ENCODE data around the gene DNAJC27.

The DNAJC27 gene

DNA sequence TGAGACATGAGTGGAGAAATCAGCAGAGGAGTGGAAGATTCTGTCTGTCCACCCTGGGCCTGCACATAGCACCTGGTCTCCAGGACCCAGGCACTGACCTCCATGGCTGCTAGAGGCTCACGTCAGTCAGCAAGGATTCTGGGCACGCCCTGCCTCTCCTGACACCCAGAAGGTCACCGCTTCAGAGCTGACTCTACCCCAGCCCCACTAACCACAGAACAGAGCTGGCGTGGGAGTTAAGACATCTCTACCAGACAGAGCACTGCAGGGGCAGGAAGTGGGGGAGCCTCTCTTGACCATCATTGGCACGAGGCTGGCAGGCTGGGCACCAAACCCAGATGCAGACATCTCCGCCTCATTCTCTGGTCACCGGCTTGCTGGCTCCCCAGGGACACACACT, 54.7 kb downstream of the DNAJC27 start:
- TF ChIP-seq, protein P1, sequence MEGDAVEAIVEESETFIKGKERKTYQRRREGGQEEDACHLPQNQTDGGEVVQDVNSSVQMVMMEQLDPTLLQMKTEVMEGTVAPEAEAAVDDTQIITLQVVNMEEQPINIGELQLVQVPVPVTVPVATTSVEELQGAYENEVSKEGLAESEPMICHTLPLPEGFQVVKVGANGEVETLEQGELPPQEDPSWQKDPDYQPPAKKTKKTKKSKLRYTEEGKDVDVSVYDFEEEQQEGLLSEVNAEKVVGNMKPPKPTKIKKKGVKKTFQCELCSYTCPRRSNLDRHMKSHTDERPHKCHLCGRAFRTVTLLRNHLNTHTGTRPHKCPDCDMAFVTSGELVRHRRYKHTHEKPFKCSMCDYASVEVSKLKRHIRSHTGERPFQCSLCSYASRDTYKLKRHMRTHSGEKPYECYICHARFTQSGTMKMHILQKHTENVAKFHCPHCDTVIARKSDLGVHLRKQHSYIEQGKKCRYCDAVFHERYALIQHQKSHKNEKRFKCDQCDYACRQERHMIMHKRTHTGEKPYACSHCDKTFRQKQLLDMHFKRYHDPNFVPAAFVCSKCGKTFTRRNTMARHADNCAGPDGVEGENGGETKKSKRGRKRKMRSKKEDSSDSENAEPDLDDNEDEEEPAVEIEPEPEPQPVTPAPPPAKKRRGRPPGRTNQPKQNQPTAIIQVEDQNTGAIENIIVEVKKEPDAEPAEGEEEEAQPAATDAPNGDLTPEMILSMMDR (conservative IDR thresholded peaks at IDR 0.05): no peak
- H3K27ac ChIP-seq: no peak overlapping the region

DNA sequence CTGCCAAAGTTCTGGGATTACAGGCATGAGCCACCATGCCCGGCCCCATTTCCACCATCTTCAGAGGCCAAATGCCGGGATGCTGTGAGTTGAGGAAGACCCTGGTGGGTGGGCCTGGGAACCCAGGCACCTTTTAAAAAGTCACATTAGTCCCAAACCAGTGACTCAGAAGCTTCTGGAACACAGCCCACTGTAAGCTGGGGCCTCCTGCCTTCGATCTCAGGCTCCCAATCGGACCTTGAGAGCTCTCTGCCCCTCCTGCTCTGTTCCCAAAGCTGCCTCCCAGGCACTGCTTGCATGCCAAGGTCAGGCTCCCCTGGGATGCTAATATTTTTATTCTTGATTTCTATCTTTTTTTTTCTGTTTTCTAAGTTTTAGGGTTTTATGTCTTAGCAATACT, 56.0 kb downstream of the DNAJC27 start:
- TF ChIP-seq, protein P1 (conservative IDR thresholded peaks at IDR 0.05): no peak
- no peak overlapping the region for H3K27ac ChIP-seq

DNA sequence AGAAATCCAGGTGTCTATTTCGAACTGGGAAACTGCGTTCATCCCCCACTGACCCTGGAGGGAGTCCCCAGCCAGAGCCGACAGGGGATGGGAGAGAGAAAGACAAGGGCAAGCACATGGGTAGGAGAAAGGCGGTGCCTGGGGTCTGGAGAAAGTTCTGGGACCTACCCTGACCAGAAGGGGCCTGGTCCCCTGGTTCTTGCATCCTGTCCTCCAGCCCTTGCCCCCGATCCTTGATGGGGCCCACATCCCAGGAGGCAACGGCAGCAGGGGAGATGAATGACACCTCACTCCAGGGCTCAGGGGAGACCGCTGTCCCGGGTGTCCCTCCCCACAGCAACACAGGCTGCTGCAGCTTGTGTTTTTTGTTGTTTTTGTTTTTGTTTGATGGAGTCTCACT, 56.6 kb downstream of the DNAJC27 start:
- TF ChIP-seq, protein P1 (conservative IDR thresholded peaks at IDR 0.05): no peak
- no peak overlapping the region for H3K27ac ChIP-seq

DNA sequence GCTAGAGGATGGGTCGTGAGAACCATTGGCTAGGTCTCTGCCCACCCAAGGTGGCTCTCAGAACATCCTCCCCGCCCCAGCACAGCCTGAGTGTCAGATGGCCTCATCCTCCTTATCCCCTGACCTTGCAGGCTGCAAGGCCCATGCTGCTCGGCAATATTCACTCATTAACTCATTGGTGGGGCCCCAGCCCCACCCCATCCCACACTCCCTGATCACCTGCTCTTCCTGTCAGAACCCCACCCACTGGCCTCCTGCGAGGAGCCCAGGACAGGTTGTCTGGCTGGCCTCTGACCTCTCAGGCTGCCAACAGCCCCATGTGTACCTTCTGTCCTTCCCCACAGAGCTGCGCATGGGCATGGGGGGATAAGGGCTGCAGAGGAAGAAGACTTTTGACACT, 57.0 kb downstream of the DNAJC27 start:
- TF ChIP-seq, protein P1 (conservative IDR thresholded peaks at IDR 0.05): no peak
- no peak overlapping the region for H3K27ac ChIP-seq

DNA sequence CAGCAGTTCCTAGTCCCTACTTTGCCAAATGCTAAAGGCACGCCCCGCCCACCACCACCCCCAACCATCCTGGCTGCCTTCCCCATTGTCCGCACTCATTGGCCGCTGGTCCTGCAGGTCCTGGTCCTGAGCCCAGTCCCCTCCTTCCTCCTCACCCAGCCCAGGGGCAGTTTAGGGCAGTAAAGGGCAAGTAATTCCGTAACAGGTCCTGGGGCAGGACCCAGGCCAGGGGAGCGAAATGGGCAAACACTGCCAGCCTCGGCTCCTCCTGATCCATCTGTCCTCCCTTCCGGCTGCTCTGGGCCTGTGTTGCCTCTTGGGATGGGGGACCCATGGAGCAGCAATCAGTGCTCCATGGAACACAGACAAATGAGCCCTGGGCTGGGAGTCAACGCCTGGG, 57.8 kb downstream of the DNAJC27 start:
- TF ChIP-seq, protein P1 (conservative IDR thresholded peaks at IDR 0.05): no peak
- H3K27ac ChIP-seq: no peak overlapping the region

DNA sequence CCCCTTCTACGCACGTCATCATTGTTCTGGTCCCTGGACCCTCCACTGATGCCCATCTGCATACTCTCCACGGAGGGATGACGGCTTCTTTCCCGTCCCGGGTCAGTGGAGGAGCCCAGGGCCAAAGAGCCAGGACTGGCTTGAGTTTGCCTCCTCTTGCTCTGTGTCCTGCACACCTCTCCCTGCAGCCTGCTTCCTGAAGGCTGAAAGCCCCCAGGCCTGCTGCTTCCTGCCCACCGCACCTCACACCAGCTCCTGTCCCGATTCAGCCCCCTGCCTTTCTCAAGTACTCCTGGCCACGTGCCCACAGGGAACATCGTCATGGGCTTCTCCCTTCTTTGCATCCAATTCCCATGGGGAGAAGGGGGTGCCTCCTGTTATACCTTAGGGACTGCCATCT, 58.8 kb downstream of the DNAJC27 start:
- TF ChIP-seq, protein P1 (conservative IDR thresholded peaks at IDR 0.05): no peak

DNA sequence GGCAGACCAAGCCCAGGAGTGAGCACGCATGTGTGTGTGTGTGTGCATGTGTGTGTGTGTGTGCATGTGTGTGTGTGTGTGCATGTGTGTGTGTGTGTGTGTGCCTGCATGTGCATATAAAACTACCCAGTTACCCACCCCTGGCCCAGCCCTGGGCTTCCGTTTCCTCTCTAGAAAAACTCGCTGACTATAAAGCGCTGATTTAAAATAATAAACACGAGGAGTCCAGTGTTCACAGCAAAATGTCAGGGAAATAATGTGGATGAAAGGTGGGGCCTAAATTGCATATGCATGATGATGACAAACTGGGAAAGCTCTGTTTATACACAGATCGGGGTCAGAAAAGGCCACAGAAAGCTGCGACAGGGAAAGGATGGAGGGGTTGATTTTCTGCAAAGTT, 59.2 kb downstream of the DNAJC27 start:
- no peak overlapping the region for H3K27ac ChIP-seq
- TF ChIP-seq, protein P1 (conservative IDR thresholded peaks at IDR 0.05): no peak

More for the DNA sequence above, 58.8 kb downstream of the DNAJC27 start:
- no peak overlapping the region for H3K27ac ChIP-seq

DNA sequence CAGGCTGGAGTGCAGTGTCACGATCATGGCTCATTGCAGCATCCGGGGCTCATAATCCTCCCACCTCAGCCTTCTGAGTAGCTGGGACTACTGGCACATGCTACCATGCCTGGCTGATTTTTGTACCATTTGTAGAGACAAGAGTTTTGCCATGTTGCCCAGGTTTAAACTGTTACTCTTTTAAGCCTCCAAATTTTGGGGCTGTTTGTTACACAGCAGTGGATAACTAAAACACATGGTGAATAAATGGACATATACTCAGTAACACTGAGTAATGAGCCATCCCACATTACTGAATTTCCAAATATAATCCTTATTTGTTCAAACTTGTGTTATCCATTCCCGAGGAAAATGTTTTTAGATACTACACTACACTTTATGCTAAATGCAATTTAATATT, 61.5 kb downstream of the DNAJC27 start:
- H3K27ac ChIP-seq: no peak overlapping the region
- TF ChIP-seq, protein P1 (conservative IDR thresholded peaks at IDR 0.05): no peak

All from VCaP (cell line).